Fibroblast of mammary gland (primary cell): ENCODE results near the gene SLK.

ENCODE experiments used
- DNase-seq: peaks from one replicate; pipeline ENCODE4 v3.0.0-alpha.2; 2010; ENCODE audit warnings: low read depth
- H3K4me3 ChIP-seq: 2 replicates; pipeline ENCODE4 v1.5.1; 2011; ENCODE audit warnings: low read depth, mild to moderate bottlenecking, low read length, moderate library complexity; ENCODE audit not compliant: control insufficient read depth
- CTCF ChIP-seq: conservative IDR thresholded peaks from 2 replicates; pipeline ENCODE4 v1.5.1; 2011; ENCODE audit warnings: low read depth, low read length, inconsistent platforms; ENCODE audit not compliant: control insufficient read depth, insufficient read depth

The SLK gene

GRCh38 chr10:103995134-103995533 is 28.2 kb downstream of the SLK start:
- no peak for TF ChIP-seq CTCF
- no peak for DNase-seq
- H3K4me3 ChIP-seq: no peak overlapping the region

GRCh38 chr10:103998805-103999204 is 31.9 kb downstream of the SLK start:
- no peak for DNase-seq
- H3K4me3 ChIP-seq: no peak overlapping the region
- TF ChIP-seq CTCF: no peak

GRCh38 chr10:104002911-104003310 is 36.0 kb downstream of the SLK start:
- no peak for DNase-seq
- no peak overlapping the region for H3K4me3 ChIP-seq
- no peak for TF ChIP-seq CTCF

- no peak for DNase-seq
- TF ChIP-seq CTCF: no peak
- H3K4me3 ChIP-seq: no peak overlapping the region
Observed at GRCh38 chr10:104005172-104005863, 38.4 kb downstream of the SLK start.

GRCh38 chr10:104011904-104012303 is 45.0 kb downstream of the SLK start:
- H3K4me3 ChIP-seq: no peak overlapping the region
- TF ChIP-seq CTCF: no peak
- DNase-seq: no peak

- TF ChIP-seq CTCF: no peak
- no peak overlapping the region for H3K4me3 ChIP-seq
- DNase-seq: no peak
Observed at GRCh38 chr10:104013489-104013888, 46.5 kb downstream of the SLK start.

GRCh38 chr10:104014176-104014575 is 47.2 kb downstream of the SLK start:
- no peak for TF ChIP-seq CTCF

More at GRCh38 chr10:104014176-104014575, 47.2 kb downstream of the SLK start:
- no peak overlapping the region for H3K4me3 ChIP-seq
- DNase-seq: no peak
